GM23338 (cell line): Measurements from ENCODE around the gene THUMPD3. TPM values are rescaled to one million over a fixed set of nuclear protein-coding genes. Genes with fewer than 3 reads are reported as not detected.

ENCODE experiments used
- ATAC-seq: fragments of 200-7000 bp; cut with Tn5 transposase; 3 replicates; pipeline ENCODE4 v1.9.1; 2020
- DNase-seq: peaks from one replicate; pipeline ENCODE4 v3.0.0-alpha.2; 2015; ENCODE audit warnings: low spot score
- H2AFZ ChIP-seq: fragments of 200-600 bp; sonication (generic); 2 replicates; pipeline ENCODE4 v1.8.0; 2016; ENCODE audit warnings: antibody characterized with exemption, mild to moderate bottlenecking, moderate library complexity
- H3F3A ChIP-seq: fragments of 200-600 bp; sonication (generic); replicated peaks from 2 replicates; pipeline ENCODE4 v1.8.0; 2017; ENCODE audit warnings: antibody characterized with exemption, mixed run types, low read depth
- H3K27ac ChIP-seq: fragments of 200-600 bp; sonication (generic); 2 replicates; pipeline ENCODE4 v1.6.1; 2016; ENCODE audit warnings: low read depth
- H3K27me3 ChIP-seq: fragments of 200-600 bp; sonication (generic); 2 replicates; pipeline ENCODE4 v1.8.0; 2016; ENCODE audit warnings: mild to moderate bottlenecking, mixed run types, moderate library complexity; ENCODE audit not compliant: insufficient read depth
- H3K36me3 ChIP-seq: fragments of 200-600 bp; sonication (generic); 2 replicates; pipeline ENCODE4 v1.8.0; 2016; ENCODE audit warnings: mild to moderate bottlenecking; ENCODE audit not compliant: insufficient read depth
- H3K4me1 ChIP-seq: fragments of 200-600 bp; sonication (generic); 2 replicates; pipeline ENCODE4 v1.8.0; 2016; ENCODE audit warnings: mild to moderate bottlenecking, moderate library complexity; ENCODE audit not compliant: insufficient read depth
- H3K4me2 ChIP-seq: fragments of 200-600 bp; sonication (generic); 2 replicates; pipeline ENCODE4 v1.7.1; 2017; ENCODE audit warnings: mixed run types
- H3K4me3 ChIP-seq: fragments of 200-600 bp; sonication (generic); 2 replicates; pipeline ENCODE4 v1.6.1; 2016; ENCODE audit warnings: mixed run types
- H3K79me2 ChIP-seq: fragments of 200-600 bp; sonication (generic); replicated peaks from 2 replicates; pipeline ENCODE4 v1.8.0; 2017; ENCODE audit warnings: mild to moderate bottlenecking; ENCODE audit not compliant: insufficient read depth
- H3K9me2 ChIP-seq: fragments of 200-600 bp; sonication (generic); 2 replicates; pipeline ENCODE4 v1.8.0; 2017; ENCODE audit not compliant: insufficient read depth
- H4K20me1 ChIP-seq: fragments of 200-600 bp; sonication (generic); replicated peaks from 2 replicates; pipeline ENCODE4 v1.8.0; 2017; ENCODE audit warnings: mild to moderate bottlenecking; ENCODE audit not compliant: insufficient read depth
- H3K27ac Mint-ChIP-seq: 2 replicates; pipeline ENCODE4 v1.8.0; 2020; ENCODE audit warnings: inconsistent platforms, mild to moderate bottlenecking, moderate library complexity, mixed read lengths
- H3K27me3 Mint-ChIP-seq: 3 replicates; pipeline ENCODE4 v1.8.0; 2022; ENCODE audit warnings: low read depth, mild to moderate bottlenecking, moderate library complexity, mixed read lengths, inconsistent platforms; ENCODE audit not compliant: insufficient read depth, poor library complexity
- H3K36me3 Mint-ChIP-seq: 3 replicates; pipeline ENCODE4 v1.8.0; 2021; ENCODE audit warnings: low read depth, mild to moderate bottlenecking, inconsistent platforms, moderate library complexity, mixed read lengths
- H3K4me1 Mint-ChIP-seq: 3 replicates; pipeline ENCODE4 v1.8.0; 2020; ENCODE audit warnings: mild to moderate bottlenecking, inconsistent platforms, mixed read lengths
- H3K4me3 Mint-ChIP-seq: 3 replicates; pipeline ENCODE4 v1.8.0; 2021; ENCODE audit warnings: moderate library complexity, mild to moderate bottlenecking, inconsistent platforms, mixed read lengths
- H3K9me3 Mint-ChIP-seq: 3 replicates; pipeline ENCODE4 v1.8.0; 2020; ENCODE audit warnings: moderate library complexity, mild to moderate bottlenecking, inconsistent platforms, mixed read lengths
- CREB1 ChIP-seq: fragments of 250-450 bp; sonication (Bioruptor Pico); IDR thresholded peaks from 2 replicates; pipeline ENCODE4 v1.5.0; 2020; ENCODE audit warnings: low read depth, mild to moderate bottlenecking, moderate library complexity
- EZH2 ChIP-seq: fragments of 200-600 bp; sonication (generic); IDR thresholded peaks from one replicate; pipeline ENCODE4 v1.8.0; 2017; ENCODE audit warnings: antibody characterized with exemption, mild to moderate bottlenecking, low read depth; ENCODE audit not compliant: unreplicated experiment
- EZH2phosphoT487 ChIP-seq: fragments of 200-600 bp; sonication (generic); IDR thresholded peaks from one replicate; pipeline ENCODE4 v1.8.1; 2018; ENCODE audit warnings: antibody characterized with exemption; ENCODE audit not compliant: unreplicated experiment
- JUNB ChIP-seq: IDR thresholded peaks from one replicate; pipeline ENCODE4 v1.6.1; 2016; ENCODE audit warnings: antibody characterized with exemption; ENCODE audit not compliant: unreplicated experiment
- NANOG ChIP-seq: IDR thresholded peaks from 2 replicates; pipeline ENCODE4 v1.6.1; 2016; ENCODE audit warnings: antibody characterized with exemption, borderline replicate concordance
- ZNF114 ChIP-seq: fragments of 250-450 bp; sonication (Bioruptor Pico); IDR thresholded peaks from 2 replicates; pipeline ENCODE4 v1.5.0; 2020; ENCODE audit warnings: mild to moderate bottlenecking, moderate library complexity
- ZNF331 ChIP-seq: fragments of 250-450 bp; sonication (Bioruptor Pico); IDR thresholded peaks from 2 replicates; pipeline ENCODE4 v1.5.0; 2020; ENCODE audit warnings: low read depth, mild to moderate bottlenecking, moderate library complexity
- polyA plus RNA-seq: library from polyadenylated mRNA; unstranded; fragments of >200 nt; fragmentation: Nextera tagmentation; extraction: Ambion mirVana; gene quantifications from 2 replicates; pipeline ENCODE4 v1.2.1, GENCODE V29; 2016
- total RNA-seq: library from RNA; depleted of rRNA; stranded (reverse); fragments of >200 nt; shearing (Covaris generic); gene quantifications from 2 replicates; pipeline ENCODE4 v1.2.3, GENCODE V29; 2014
- TF ChIP-seq, protein P1 (sequence below): IDR thresholded peaks from one replicate; pipeline ENCODE4 v1.6.1; 2018; ENCODE audit warnings: antibody characterized with exemption; ENCODE audit not compliant: unreplicated experiment

THUMPD3 gene
- total and polyA plus RNA-seq, 2 experiments from 2014 or later, result 30.1 to 54.1 TPM

- TF ChIP-seq, protein P1, sequence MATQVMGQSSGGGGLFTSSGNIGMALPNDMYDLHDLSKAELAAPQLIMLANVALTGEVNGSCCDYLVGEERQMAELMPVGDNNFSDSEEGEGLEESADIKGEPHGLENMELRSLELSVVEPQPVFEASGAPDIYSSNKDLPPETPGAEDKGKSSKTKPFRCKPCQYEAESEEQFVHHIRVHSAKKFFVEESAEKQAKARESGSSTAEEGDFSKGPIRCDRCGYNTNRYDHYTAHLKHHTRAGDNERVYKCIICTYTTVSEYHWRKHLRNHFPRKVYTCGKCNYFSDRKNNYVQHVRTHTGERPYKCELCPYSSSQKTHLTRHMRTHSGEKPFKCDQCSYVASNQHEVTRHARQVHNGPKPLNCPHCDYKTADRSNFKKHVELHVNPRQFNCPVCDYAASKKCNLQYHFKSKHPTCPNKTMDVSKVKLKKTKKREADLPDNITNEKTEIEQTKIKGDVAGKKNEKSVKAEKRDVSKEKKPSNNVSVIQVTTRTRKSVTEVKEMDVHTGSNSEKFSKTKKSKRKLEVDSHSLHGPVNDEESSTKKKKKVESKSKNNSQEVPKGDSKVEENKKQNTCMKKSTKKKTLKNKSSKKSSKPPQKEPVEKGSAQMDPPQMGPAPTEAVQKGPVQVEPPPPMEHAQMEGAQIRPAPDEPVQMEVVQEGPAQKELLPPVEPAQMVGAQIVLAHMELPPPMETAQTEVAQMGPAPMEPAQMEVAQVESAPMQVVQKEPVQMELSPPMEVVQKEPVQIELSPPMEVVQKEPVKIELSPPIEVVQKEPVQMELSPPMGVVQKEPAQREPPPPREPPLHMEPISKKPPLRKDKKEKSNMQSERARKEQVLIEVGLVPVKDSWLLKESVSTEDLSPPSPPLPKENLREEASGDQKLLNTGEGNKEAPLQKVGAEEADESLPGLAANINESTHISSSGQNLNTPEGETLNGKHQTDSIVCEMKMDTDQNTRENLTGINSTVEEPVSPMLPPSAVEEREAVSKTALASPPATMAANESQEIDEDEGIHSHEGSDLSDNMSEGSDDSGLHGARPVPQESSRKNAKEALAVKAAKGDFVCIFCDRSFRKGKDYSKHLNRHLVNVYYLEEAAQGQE, result no peak
- TF ChIP-seq NANOG, result no peak
These were observed 30.4 kb upstream of the THUMPD3 start (continued) for GRCh38 chr3:9332250-9333030.

DNA sequence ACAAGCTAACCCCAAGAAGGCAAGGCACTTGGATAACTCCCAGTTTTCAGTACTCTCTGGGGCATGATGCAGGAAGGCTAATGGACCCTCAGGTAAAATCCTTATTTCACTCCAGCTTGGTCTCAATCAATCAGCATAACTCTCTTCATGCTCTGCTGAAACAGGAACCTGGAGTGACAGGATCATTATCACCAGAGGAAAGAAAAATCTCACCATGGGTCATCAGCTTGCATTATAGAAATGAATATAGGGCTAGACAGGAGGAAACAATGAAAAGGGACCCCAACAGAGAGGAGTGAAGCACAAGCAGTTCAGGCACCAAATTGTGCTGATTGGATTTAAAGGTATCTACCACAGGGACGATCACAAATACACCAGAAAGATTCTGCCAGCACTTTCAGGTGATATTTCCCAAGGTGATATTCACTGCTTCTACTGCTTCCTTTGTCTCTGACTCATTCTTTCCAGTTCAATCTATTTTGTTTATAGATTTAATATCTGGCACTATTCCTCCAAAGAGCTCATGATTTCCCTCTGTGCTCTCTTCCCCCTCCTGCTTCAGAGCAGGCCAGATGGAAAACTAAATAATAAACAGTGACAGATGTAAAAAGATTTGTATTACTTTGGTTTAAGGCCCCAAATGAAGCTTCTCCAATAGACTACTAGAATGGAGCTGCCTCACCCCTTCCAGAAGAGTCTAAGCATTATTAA, 22.9 kb upstream of the THUMPD3 start:
- peaks cover 10% of the 10 kb centered on the region for H3K4me1 Mint-ChIP-seq
- H3K4me3 Mint-ChIP-seq, result no peak overlapping the region
- no peaks in the 10 kb centered on the region for H3K9me3 Mint-ChIP-seq
- peaks cover 3% of the 10 kb centered on the region; the same call in 1 of the 2 replicates for H3K9me2 ChIP-seq
- DNase-seq, result no peak
- no peak overlapping the region for H3K4me3 ChIP-seq
- H3K36me3 Mint-ChIP-seq, result no peaks in the 10 kb centered on the region; the same call in 2 of the 3 replicates
- ATAC-seq, result no peak
- H3K4me1 ChIP-seq, result no peaks in the 10 kb centered on the region
- H3K27ac ChIP-seq, result no peak overlapping the region
- no peaks in the 10 kb centered on the region for H3F3A ChIP-seq
- no peaks in the 10 kb centered on the region for H3K79me2 ChIP-seq
- H3K4me2 ChIP-seq, result no peak overlapping the region
- no peaks in the 10 kb centered on the region for H3K36me3 ChIP-seq
- H2AFZ ChIP-seq, result no peak overlapping the region
- peaks cover 3% of the 10 kb centered on the region for H3K27me3 Mint-ChIP-seq
- TF ChIP-seq CREB1 (no peak), ZNF114 (CRISPR knock-in tag) (no peak), JUNB (no peak), EZH2phosphoT487 (no peak), ZNF331 (no peak), EZH2 (no peak)
- TF ChIP-seq, protein P1, result no peak
- no peaks in the 10 kb centered on the region for H4K20me1 ChIP-seq
- H3K27me3 ChIP-seq, result no peaks in the 10 kb centered on the region
- no peak overlapping the region for H3K27ac Mint-ChIP-seq
